Fibroblast of peridontal ligament (primary cell): ENCODE data around the gene PTPRT.

Experiments
- DNase-seq: peaks from one replicate; pipeline ENCODE4 v3.0.0-alpha.2; 2010; ENCODE audit errors: extremely low read depth

Gene PTPRT

DNA sequence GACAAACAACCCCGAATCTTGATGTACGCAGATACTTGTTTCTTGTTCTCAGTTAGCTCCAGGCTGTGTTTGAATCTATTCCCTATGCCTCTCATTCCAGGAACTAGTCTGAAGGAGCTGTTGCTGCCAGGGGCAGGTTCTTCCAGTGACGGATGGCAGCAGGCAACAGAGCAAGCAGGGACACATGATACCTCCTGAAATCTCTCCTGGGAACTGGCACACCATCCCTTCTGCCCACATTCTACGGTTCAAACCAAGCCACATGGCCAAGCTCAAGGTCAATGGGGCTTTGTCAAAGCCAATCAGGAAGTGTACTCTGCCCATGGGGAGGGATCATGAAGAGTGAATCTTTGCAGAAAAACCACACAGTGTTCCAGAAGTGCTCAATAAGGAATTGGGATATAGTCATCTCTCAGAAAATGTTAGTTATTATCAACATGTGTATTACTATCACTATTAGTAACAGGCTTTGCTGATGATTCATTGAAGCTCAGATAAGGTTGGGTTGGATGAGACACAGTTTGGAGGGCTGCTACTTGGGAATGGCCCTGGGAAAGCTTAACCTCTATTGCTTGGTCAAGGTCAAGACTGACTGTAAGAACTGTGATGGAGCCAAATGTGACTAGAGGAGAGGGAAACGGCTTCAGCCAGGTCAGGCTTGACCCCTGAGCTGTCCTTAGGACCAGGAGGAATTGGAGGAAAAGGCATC lies 454.9 kb downstream of the PTPRT start:
- no peak for DNase-seq

DNA sequence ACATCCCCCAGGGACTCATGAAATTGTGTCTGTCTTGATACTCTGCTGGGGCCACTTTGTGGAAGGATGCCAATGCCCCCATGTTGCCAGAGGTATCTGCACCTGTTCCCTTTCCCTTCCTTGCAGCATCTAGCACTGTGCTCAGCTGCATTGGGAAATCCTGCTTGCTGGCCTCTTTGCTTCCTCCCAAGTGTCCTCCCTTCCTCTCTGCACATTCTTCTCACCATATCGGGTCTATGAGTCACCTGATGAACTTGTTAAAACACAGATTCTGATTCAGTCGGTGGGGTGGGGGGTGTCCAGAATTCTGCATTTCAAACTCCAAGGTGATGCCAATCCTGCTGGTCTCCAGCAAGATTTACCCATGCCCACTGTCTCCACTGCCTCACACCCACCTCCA lies 467.8 kb downstream of the PTPRT start:
- DNase-seq, result no peak

DNA sequence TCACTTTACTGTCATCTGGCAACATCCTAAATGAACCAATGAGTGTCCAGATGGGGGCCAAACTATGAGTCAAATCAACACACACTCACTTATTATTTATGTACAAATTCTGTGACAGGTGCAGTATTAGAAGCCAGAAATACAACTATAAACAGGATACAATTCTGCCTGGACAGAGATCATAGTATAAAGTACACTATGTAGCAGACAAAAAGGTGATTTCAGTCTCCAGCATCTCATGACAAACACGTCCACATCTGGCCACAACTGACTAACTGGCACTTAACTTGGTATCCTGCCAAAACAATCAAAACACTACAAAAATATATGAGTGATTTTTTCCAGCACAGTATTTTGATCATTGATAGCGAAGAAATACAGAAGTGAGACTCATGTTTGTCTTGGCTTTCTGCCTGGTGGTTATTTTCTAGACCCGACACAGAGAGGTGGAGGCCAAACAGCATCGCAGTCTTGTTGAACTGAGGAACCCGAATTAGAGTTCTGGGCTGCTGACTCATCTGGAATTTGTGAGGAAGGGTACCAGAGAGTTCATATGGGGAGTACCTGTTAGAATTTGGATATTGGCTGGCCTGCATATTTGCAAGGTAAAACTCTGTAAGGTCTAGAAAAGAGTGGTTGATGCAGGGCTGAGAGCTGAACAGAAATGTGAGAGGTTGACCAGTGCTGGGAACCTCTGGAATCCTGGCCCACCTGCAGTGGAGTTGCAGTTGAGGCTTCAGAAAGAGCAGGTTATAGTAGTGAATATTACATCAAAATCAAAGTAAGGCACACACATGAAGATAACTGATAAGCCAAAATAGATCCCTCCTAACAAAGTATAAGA lies 475.2 kb downstream of the PTPRT start:
- DNase-seq, result no peak

DNA sequence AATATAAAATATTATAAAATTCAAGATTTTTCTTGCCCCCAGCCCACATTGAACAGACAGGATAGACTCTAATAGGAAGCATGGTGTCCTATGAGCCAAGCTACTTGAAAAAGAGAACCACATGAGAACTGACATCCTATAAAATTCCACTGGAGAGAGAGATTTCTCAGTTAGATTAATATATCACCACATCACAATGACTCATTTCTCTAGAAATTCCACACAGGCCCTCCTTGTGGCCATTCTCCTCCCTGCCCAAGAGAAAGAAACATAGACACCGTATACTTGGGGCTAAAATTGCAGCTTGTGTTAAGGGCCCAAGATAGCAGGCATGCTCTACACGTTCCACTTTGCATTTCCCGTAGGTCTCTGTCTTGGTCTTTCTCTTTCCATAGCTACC lies 481.4 kb downstream of the PTPRT start:
- no peak for DNase-seq

DNA sequence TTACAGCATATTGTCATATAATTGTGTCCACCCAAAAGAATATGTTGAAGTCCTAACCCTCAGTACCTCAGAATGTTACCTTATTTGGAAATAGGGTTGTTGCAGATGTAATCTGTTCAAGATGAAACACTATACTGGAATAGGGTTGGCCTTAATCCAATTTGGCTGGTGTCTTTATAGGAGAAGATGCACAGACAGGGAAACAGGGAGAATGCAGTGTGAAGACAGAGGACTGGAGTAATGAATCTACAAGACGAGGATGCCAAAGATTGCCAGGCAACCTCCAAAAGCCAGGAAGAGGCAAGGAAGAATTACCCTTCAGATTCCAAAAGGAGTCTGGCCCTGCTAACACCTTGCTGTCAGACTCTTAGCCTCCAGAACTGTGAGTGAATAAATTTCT lies 482.9 kb downstream of the PTPRT start:
- DNase-seq, result no peak

DNA sequence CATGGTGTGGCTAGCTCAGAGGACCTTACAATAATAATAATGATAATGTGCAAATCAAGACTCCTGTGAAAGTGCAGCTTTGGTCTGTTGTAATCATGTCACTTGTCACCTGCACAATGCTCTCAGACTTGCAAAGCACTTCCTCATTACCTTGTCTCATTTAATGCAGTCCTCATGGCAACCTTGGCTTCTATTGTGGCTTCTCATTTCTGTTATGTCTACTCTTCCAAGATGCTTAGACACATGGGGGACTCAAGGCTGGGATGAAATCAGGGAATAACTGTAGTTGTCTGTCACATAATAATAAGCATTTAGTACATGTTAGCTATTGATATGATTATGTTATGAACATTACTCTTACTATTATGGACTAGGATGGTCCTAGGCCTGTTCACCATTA lies 484.2 kb downstream of the PTPRT start:
- DNase-seq, result no peak

DNA sequence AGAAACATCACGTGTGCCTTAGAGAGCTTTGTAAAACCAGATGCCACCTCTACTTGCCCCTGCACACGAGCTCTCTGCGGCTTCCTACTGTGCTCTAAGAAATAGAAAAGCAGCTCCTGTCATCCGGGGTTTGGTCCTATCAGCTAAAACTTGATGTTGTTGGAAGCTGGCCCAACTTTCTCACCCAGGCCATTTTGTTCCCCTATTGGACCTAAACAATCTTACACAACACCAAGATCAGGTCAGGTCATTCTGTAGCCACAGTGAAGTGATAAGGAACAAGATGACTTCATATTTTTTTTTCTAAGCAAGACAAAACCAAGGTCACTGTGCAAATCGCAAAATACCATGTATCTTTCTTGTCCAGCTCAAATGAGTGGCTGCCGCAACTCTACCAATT lies 486.0 kb downstream of the PTPRT start:
- no peak for DNase-seq

DNA sequence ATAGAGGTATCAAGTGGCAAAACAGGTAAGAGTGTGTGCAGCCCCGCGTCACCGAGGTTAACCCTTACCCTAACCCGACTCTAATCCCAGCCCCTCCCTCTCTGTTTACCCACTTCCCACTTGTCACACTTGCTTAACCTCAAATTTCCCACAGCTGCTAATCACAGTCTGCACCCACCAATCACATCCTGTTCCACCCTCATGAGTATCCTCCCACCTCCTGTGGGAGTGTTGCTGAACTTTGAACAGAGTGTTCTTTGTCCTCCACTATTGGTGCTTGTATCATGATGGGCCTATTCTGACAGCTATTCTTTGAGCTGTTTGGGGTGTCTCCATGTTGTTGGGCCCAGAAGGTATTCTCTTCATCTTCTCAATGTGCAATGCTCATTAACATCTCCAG lies 487.8 kb downstream of the PTPRT start:
- no peak for DNase-seq

DNA sequence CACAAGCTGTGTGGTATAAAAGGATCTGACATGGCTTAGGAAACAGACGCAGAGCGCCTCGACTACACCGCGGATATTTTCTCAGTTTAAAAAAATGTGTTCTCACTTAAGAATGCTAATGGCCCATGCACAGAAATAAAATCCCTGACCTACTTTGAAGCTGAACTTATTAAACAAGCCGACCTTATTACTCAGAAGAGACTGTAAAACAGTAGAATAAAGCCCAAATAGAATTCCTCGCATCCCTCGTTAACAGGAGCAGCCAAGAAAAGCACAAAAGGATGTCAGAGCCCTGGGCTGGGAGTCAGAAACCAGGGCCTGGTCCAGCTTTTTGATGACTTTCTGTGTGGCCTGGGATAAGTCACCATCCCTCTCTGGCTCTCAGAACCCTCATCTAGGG lies 489.3 kb downstream of the PTPRT start:
- no peak for DNase-seq

DNA sequence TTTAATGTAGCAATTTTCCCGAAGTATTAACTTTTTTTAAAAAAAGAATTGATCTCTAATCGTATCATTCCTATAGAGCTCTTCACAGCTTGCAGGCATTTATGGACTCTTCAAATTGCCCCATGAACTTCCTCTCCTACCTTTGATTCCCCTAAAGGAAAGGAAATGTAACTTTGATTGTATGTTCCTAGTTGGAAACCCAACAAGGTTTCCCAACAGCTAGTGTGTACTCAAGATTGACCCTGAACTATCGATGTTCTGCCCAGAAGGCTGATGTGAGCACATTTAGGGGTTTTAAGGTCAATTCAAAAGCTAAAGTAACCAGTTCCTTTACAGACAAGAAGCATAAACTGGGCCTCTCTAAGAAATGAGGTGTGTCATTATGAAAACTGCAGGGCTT lies 491.7 kb downstream of the PTPRT start:
- no peak for DNase-seq

DNA sequence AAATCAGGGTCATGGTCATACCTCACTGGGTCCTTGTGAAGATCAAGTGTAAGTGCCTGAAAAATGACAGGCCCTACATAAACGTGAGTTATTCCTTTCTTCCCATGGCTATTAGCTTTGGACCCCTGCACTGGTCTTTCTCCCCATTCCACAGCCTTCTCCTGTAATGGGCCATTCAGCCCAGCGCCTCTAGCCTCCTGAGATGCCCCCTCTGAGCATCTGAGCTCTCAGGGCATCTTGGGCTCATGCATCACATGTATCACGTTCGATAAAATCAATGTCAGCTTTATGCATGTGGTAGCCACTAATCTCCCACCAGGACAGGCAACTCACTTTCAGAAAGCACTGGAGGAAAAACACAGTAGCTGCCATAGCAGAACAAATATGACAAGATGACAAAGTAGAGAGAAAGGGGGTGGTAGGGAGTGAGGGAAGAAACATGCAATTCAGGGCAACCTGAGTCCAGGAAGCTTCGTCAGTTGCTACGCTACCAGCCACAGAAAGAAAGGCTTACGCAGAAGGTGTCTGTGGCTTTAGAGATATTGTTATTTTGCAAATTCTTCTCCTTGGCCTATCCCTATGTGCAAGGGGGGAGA lies 498.8 kb downstream of the PTPRT start:
- no peak for DNase-seq

DNA sequence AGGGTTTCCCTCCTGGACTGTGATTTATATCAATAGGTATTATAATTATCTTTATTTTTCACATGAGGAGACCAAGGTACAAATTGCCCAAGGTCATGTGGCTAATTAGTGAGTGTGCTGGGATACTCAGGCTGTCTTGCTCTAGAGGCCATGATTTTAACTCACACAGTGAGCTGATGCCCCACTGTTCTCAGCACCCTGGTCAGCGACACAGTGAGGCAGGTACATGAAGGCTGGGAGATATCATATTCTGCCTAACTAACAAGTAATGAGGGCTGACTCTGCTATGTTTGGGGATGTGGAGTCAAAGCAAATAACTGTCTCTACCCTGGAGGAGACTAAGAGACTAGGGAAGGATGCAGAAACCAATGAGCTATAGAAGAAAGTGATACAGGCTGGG lies 501.1 kb downstream of the PTPRT start:
- DNase-seq, result no peak

DNA sequence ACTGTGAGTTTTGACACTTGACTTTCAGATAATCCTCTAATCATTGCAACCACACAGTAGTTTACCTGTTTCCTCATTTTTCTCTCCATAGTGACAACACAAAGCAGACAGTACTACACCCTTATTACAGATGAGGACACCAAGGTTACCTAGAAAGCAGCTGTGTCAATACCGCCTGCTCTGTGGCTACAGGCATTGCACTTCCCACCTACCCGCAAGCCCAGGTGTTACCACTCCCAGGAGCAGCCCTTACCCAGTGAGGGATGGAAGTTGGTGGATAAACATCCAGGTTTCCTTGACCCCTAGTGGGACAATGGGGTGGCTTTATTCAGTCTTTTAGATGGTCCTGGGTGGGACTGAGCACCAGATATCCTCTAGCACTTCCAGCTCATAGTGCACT lies 503.6 kb downstream of the PTPRT start:
- DNase-seq, result no peak

DNA sequence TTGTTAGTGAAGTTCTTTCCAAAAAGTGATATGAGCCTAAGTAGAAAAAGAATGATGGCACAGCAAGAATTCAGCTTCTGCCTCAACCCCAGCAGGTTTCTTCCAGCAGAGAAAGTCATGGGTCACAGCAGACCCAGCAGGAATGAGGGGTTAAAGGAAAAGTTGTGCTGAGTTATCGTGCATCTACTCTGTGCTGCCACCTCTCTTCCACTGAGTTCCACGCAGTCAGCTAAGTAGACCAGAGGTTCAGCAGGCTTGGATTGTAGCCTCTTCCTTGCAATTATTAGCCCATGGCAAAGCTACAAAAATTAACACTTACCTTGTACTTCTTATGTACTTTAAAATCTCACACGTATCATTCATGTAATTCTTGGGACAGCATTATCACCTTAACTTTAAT lies 510.8 kb downstream of the PTPRT start:
- no peak for DNase-seq

DNA sequence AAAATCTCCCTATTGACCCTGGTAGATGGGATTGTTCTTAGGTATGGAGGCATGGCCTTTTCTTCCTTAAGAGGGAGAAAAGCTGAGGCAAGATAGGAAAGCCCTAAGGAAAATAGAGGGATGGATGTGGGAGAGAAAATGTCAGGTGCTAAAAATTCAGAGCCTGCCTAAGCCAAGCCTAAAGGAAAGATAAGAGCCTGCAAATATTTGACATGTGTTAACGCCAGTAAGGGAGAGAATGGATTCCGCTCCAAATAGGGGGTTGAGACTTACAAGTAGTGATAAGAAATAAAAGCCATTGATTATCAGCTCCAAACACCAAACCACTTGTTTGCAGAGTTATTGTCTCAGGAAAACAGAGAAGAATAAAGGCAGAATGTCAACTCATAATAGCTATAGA lies 533.6 kb downstream of the PTPRT start:
- DNase-seq, result no peak

DNA sequence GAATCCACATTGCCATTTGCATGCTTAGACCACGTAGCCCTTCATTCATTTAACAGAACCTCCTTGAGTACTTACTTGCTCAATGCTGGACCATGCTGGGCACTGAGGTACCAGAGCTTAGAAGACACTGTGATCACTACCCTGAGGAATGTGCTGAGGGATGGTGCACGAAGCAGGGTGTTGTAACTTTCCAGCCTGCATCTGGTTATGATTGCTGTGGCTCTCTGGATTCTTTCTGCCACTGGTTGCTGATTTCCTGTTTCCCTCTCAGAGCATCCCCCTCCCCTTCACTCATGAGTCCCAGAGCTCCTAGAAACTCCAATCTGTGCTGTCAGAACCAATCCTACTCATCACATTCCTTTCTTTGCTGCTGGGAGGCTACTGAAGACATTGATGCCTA lies 537.4 kb downstream of the PTPRT start:
- DNase-seq, result no peak

DNA sequence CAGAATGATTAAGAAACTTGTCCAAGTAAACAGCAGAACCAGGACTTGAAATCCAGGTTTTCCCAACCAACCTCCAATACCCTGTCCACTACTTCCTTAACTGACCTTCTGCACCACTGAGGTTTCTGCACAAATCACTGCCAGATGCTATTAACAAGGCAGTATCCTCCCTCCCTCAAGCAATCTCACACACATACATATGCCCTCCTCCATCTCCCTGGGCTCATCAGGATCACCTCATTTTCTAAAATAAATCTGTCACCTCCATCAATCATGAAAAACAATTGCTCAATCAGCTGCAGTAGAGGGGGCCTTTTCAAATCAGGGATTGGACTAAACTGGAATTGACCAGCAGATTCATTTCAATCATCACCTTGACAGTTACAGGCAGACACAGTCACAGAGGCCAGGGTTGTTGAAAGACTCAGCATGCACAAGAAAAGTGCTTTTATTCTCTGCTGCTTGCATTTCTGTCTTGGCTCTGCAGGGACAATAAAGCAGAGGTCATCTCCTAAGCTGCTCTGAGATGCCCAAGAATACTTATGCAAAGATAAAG lies 539.4 kb downstream of the PTPRT start:
- DNase-seq, result no peak

DNA sequence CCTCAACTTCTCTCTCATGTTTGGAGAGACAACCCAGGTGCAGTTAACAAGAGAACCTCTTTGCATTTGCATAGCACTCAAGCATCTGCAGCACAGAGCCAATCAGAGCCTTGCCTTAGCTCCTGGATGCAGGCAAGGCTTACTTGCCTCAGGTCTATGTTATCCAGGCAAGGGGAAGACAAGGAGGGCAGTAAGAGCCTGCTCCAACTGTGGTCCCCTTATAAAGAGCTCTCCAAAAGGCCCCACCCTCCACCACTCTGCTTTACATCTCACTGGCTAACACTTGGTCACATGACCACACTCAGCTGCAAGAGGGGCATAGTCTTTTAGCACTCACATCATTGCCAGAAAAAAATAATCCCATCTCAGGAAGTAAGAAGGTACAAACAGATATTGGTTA lies 540.0 kb downstream of the PTPRT start:
- DNase-seq, result no peak

DNA sequence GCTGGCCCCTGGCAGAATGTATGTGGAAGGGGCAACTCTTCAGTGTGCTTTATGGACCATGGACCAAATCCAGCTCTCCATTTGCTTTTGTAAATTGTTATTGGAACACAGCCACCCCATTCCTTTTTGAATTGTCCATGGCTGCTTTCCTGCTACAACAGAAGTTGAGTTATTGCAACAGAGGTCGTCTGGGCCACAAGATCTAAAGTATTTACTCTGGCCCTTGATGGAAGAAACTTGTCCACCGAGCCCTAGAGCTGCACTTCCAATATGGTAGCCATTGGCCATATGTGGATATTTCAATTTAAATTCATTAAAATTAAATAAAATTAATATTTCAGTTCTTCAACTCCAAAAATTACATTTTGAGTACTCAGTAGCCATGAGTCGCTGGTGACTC lies 543.5 kb downstream of the PTPRT start:
- no peak for DNase-seq

DNA sequence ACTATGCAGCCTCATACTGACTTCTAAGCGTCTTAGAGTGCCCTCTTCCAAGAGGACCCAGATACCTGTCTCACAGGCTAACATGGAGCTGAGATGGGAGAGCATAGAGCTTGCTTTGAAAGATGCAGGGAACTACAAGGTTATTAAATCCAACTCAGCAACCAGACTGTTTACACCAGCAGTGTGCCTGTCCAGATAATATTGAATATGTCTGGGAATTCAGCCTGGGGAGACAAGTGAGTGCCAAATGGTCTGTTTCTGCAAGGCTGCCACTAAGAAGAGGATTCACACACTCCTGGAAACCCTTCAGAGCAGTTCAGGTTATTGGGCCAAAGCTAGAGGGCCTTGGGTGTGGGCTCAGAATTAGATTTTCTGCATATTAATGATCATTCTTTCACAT lies 547.8 kb downstream of the PTPRT start:
- DNase-seq, result no peak

DNA sequence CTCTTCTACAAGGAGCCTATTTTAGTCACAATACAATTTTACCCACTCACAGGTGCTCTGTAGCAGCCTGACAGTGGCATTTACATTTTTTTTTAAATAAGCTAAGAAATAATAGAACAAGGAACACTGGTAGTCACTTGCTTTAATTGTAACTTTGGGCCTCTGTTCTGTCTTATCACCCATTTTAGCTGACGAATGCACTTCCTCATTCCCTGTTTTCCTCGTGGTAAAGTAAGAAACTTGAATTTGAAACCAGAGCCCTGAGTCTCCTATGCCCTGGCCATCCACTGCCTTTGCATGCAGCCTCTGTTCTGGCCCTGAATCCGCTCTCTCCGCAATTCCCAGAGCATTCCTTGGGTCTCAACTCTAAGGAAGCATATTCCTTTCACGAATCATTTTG lies 550.6 kb downstream of the PTPRT start:
- DNase-seq, result no peak

DNA sequence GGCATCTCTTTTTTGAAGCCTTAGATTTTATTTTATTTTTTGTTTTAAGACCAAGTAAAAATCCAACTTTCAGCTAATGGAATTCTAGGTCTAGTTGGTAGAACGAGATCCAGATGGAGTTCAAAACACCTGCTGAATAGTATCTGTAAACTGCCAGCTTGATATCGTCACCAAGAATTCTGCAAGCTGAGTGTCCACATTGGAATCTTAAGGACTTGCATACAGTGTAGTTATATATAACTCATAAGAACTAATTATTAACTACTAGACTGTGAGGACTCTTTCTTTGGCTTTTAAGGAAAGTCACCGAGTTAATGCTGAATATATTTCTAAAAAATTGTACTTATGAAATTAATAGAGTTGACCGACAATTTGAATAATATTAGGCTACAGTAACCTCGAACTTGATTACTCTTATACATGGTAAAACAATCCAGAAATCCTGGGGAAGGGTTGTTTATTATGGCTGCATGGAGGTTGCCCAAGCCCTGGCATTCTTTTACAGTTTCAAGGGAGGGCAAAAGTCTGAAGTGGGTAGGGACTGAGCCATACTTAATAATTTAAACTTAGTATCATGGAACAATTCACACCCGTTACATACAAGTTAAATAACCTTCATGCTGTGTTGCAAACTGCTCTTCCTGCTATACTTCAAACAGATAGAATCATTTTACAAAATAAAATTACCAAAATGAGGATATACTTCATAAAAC lies 553.9 kb downstream of the PTPRT start:
- no peak for DNase-seq
